ENCODE measurements around the gene TPSAB1.
"Not testable (repeated sequence)": the region's sequence is repeated elsewhere in the genome, so short reads cannot be mapped to it uniquely, and the experiment has no call there.

The TPSAB1 gene

DNA sequence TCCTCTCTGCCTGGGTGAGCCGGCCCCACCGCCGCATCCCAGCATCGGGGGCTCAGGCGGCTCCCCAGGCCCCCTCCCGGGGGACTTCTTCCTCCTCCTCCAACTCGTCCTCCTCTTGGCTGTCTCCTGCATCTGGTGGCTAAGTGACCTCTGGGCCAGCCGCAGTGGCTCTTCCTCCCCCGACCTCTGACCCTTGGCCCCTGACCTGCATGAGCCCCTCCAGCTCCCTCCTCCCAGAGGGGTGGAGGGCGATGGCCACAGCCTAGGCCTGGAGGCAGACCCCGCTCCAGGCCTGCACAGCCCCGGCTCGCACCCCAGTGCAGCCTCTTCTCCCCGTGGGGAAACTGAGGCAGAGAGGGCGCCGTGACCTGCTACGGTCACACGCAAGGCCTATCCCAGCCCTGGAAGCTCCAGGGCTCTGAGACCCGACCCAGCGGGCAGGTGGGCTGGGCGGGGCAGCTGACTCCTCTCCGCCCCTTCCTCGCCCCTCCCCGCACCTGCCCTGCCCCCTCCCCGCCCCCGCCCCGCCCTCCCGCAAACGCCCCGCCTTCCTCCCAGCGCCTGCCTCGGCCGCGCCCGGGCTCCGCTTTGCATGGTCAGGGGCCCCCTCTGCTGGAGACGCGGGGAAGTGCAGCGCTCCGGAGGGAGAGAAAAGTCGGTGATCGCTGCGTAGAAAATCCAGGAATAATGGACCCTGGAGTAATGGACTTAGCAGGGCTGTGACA, 8.7 kb downstream of the TPSAB1 start:
- not testable (repeated sequence) for DNase-seq (ENCODE audit: low spot score)

DNA sequence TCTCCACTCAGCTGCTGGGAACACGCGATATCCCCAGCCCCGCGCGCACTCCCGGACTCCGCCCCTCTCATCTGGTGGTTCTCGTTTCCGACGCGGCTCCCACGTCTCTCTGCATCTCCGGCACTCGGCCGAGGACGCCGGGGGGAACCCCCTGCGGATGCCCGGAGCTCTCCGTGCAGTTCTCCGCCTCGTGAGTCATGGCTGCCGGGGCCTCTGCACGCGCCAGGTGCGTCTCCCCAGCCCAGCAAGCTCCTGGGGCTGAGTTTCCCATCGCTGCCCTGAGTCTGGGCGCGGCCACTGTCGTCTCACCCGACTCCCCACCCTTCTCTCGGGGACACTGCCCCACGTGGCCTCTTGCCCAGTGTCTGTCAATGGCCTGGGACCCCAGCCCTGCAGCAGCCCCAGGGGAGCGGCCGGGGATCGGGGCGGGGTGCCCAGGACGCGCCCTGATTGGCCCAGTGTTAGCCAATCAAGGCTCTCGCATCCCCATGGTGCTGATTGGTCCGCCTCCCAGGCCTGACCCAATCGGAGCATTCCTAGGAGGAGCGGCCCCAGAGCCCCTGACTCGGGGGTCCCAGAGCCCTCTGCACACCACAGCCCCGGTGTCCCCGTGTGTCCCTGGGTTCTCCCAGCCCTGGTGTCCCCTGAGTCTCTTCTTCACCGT, 13.3 kb downstream of the TPSAB1 start:
- DNase-seq (ENCODE audit: low spot score) = not testable (repeated sequence)

DNA sequence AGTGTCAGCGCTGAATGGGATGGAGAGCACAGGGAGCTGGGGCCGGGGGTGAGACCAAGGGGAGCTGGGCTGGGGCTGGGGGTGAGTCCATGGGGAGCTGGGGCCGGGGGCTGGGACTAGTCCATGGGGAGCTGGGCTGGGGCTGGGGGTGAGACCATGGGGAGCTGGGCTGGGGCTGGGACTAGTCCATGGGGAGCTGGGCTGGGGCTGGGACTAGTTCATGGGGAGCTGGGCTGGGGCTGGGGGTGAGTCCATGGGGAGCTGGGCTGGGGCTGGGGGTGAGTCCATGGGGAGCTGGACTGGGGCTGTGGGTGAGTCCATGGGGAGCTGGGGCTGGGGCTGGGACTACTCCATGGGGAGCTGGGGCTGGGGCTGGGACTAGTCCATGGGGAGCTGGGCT, 14.3 kb downstream of the TPSAB1 start:
- not testable (repeated sequence) for DNase-seq (ENCODE audit: low spot score)

DNA sequence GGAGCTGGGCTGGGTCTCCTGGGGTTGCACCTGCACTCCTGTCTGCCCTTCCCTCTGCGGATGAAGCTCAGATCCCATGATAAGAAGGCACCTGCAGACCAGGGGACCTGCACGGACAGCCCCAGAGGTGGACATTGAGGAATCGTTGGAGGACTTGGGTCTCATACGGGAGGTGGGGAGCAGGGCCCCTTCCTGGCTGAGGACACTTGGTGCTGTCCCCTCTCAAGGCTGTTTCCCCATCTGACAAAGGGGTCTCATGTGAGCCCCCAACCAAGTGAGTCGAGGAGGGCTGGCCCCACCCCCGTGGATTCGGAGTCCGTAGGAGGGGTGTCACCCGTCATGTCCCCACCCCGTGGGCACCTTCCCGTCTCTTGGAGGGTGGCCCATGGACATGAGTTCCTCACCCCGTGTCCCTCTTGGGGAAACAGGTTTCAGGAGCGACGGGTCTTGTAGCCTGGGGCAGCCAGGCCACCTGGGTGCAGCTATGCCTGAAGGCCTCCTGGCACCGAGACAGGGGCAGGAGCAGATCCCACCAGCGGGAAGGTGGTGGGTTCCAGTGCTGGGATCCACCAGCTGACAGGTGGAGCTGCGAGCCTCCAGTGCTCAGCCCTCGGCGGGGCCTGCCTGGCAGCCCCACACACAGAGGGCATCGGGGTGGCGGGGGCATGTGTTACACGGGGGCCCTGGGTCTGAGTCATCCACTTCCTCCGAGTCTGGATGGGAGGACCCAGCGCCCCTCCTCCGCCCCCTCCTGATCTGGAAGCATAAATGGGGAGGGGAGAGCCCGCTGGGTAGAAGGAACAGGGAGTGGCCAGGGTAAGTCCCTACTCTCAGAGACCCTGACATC, 15.0 kb downstream of the TPSAB1 start, which contains the start of gene TPSD1:
Gene TPSD1 (plus strand): TSS at position 794 of the 847 bp plus-strand sequence. CDS start 212 bp downstream, outside the sequence.
- not testable (repeated sequence) for DNase-seq (ENCODE audit: low spot score)

DNA sequence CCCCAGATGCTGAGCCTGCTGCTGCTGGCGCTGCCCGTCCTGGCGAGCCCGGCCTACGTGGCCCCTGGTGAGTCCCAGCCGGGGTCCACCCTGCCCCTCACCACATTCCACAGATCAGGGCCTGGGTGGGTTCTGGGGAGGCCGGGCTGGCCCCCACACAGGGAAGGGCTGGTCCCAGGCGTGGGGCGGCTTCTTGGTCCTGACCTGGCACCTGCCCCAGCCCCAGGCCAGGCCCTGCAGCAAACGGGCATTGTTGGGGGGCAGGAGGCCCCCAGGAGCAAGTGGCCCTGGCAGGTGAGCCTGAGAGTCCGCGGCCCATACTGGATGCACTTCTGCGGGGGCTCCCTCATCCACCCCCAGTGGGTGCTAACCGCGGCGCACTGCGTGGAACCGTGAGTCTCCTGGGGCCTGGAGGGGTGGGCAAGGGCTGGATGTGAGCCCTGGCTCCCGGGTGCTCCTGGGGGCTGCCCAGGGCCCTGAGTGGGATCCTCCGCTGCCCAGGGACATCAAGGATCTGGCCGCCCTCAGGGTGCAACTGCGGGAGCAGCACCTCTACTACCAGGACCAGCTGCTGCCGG, 15.9 kb downstream of the TPSAB1 start:
- not testable (repeated sequence) for DNase-seq (ENCODE audit: low spot score)

DNA sequence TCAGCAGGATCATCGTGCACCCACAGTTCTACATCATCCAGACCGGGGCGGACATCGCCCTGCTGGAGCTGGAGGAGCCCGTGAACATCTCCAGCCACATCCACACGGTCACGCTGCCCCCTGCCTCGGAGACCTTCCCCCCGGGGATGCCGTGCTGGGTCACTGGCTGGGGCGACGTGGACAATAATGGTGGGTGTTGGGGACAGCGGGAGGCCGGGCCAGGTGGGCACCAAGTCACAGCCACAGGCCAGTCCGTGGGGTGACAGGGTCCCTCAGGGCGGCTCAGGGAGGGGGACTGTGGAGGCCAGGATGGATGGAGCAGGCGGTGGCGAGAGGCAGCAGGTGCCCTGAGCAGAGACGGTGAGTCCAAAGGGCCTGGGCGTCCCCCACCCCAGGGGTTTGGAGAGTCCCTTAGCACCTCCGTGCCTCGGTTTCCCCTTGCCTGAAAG, 16.4 kb downstream of the TPSAB1 start:
- DNase-seq (ENCODE audit: low spot score) = no peak

DNA sequence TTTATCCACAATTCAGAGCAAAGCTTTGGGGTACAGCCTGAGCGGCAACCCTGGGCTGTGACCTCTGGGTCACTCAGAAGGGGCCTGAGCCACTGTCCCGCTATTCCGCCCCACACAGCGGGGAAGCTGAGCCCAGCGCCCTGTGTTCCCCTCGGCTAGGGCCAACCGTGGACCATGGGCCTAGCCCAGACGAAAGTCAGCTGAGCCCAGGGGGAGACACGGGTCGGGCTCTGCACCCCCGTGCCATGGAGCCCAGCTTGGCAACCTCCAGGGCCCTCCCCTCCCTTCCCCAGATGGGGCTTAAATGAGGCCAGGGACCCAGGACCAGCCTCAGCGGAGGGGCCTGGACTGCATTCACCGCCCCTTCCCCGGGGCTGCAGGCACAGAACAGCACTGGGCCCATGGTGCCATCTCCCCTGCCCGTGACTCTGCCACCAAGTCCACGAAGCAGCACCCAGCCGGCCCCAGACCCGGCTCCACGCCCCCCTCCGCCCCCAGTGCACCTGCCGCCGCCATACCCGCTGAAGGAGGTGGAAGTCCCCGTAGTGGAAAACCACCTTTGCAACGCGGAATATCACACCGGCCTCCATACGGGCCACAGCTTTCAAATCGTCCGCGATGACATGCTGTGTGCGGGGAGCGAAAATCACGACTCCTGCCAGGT, 17.2 kb downstream of the TPSAB1 start:
- DNase-seq (ENCODE audit: low spot score) = no peak

DNA sequence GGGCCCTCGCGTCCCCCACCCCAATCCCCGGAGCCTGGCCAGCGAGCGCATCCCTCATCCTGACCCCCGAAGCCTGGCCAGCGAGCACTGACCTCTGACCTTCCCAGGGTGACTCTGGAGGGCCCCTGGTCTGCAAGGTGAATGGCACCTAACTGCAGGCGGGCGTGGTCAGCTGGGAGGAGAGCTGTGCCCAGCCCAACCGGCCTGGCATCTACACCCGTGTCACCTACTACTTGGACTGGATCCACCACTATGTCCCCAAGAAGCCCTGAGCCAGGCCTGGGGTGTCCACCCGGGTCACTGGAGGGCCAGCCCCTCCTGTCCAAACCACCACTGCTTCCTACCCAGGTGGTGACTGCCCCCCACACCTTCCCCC, 17.7 kb downstream of the TPSAB1 start:
- DNase-seq (ENCODE audit: low spot score) = no peak

DNA sequence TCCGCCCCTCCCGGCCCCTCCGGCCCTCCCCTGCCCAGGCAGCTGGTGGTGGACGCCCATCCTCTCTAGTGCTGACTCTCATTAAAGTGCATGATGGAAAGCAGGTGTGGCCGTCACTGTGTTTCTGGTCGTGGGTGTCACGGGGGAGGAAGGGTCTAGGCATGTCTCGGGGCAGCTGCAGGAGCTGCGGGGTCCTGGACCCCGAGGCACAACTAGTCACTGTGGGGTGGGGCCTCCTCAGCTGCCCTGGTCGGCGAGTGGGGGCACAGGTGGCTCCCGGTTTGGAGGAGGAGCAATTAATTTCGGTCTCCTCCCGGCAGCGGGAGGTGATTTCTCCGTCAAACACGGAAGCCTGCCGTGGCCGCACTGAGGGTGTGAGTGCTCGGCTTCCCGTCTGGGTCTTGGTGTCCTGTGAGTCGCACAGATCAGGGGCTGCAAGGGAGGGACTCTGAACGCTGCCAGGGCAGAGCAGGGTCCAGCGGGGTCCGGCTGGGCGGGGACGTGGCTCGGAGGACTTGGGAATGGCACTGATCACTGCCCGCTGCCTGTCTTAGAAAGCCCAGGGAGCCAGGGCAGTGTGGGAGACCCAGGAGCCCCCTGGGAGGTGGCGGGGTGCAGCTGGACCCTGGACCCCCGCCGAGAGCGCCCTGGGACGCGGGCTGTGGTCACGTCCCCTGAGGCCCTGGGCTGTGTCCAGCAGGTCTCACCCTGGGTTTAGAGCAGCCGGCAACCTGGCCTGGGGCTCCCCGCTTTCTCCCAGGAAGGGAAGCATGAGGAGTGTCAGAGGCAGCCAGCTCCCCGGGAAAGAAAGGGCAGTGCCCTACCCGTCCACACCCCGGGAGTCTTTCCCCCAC, 18.6 kb downstream of the TPSAB1 start:
- no peak for DNase-seq (ENCODE audit: low spot score)

DNA sequence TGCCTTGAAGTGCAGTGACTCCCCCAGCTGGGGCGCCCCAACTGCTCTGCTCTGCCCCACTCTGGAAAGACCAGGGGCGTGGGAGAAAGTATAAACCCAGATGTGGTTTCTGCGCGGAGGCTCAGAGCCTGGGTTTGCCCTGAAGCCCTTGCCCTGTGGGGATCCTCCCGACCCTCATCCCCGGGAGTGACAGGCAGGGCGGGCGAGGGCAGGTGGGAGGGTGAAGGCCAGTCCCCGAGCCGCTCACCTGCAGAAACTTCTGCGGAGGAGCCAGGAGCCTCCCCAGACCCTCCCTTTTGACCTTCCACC, 19.2 kb downstream of the TPSAB1 start:
- DNase-seq (ENCODE audit: low spot score) = no peak

DNA sequence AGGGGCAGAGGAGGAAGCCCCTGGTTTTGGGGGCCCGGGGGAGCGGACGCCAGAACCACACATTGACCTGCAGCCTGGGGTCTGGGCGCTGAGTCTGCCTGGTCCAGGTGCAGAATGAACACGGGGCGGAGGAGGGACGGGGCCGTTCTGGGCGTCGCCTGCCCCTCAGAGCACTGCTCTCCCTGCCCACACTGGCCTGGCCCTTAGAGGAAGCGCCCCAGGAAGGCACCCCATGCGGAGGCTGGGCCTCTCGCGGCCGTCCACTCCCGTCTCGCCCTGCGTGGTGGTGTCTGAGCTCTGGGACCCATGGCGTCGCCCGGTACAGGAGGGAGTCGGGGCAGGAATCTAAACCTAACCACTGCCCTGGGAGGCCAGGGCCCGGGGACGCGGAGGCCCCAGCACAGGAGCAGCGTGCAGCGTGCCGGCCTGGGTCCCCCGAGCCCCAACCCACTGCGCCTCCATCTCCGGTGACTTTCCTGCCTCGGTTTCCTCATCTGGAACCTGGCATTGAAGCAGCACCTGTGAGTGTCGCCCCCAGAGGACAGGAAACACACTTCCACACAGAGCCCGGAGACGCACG, 19.7 kb downstream of the TPSAB1 start:
- DNase-seq (ENCODE audit: low spot score) = no peak

DNA sequence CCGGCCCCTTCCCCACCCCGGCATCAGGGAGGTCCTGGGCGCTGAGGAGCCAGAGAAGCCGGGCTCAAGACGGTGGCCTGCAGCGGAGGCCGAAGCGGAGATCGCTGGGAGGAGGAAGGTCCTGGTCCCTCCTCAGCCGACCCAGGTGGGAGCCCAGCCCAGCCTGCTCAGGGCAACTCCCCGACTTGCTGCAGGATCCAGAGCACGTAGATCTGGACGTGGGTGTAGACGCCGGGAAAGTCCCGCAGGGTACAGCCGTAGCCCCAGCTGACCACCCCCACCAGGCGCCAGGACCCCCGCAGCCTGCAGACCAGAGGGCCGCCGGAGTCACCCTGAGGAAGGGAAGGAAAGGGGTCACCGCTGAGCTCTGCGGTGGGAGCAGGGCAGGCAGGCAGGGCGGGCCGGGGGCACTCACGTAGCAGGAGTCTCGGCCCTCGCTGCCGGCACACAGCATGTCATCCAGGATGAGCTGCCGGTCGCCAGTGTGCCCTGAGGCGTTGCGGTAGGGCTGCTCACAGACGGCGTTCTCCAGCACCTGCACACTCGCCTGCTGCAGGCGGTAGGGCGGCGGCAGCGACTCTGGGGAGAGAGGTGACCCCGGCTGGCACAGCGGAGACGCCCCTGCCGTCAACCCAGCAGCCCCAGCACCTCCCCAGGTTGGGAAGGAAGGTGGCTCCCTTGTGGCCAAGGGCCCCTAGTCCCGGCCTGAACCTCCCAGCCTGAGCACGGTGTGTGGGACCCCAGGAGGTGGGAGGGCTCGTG, 20.8 kb downstream of the TPSAB1 start:
- no peak for DNase-seq (ENCODE audit: low spot score)

DNA sequence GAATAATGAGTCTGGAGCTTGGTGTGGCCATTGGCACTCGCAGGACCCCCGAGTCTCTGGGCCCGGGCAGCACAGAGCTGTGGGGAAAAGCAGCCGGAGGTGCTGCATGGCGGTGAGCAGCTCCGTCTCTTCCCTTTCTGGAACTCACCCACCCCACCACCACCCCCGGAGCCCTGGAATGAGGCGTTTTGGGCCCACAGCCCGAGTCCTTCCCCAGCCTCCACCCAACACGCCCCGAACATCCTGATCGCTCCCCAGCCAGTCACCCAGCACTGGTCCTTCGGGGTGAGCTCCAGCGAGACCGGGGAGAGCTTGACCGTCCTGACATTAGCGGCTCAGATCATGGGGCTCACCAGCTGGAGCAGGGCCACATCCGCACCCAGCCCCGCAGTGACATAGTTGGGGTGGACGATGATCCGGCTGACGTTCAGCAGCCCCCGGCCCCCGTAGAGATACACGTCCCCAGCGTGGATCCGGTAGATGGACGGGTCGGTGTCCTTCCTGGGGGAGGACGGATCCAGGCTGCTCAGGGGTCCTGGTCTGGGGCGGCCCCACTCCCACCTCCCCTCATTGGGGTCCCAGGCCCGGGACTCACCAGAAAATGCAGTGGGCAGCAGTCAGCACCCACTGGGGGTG, 21.8 kb downstream of the TPSAB1 start:
- no peak for DNase-seq (ENCODE audit: low spot score)

DNA sequence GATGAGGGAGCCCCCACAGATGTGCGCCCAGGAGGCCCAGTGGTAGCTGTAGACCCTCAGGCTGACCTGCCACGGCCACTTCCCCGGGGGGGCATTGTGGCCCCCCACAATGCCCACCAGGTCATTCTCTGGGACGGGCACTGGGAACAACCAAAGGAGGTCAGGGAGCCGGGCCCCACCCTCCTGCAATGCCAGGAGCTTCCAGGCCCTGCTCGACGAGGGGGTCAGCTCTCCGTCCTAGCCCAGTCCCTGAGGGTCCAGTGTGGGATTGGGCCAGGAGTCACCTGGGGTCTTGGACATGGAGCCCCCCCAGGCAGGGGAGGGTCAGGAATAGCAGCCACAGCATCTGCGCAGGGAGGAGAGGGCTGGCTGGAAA, 22.3 kb downstream of the TPSAB1 start:
- no peak for DNase-seq (ENCODE audit: low spot score)

DNA sequence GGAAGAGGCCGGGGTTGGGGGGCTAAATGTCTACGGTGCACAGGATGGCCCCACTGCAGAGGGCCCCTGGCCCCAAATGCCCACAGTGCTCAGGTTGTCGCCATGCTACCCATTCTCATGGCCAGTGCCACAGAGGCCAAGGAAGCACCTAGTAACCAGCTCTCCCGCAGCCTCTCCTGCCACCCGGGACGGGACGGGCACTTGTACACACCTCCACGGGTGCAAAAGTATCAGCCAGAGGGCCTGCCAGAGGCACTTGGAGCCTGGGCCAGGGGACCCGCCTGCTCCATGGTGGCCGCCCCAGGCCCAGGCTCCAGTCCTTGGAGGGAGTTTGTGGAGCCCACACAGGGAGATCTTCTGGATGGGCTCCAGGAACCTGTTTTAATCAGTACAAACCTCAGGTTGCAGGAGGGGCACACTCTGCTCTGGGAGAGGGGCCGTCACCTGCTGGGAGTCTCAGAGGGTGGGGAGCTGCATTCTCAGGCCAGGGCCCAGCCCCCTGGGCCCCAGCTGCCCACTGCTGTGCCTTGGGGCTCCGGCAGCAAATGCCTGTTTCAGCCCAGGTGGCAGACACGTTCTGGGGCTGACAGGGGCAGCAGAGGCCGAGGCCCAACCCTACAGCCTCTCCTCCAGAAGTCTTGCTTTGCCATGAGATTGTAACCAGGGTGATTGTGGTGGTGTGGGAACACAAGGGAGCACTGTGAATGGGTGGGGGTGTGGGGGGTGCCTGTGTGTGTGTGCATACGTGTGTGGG, 23.3 kb downstream of the TPSAB1 start:
- no peak for DNase-seq (ENCODE audit: low spot score)

DNA sequence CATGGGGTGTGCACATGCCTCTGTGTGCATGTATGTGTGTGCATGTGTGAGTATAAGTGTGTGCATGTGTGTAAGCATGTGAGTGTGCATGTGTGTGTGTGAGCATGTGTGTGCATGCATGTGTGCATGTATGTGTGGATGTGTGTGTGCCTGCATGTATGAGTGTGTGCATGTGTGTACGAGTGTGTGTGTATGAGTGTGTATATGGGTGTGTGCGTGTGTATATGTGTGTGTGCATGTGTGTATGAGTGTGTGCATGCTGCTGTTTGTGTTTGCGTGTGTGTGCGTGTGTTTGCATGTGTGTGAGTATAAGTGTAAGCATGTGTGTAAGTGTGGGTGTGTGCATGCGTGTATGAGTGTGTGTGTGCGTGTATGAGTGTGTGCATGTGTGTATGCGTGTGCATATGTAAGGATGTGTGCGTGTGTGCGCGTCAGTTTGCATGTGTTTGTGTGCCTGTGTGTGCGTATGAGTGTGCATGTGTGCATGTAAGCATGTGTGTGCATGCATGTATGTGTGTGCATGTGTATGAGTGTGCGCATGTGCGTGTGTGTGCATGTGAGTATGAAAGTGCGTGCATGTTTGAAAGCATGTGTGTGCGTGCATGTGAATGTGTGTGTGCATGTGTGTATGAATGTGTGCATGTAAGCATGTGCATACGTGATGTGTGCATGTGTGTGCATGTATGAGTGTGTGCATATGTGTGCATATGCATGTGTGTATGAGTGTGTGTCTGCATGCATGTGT, 24.0 kb downstream of the TPSAB1 start:
- no peak for DNase-seq (ENCODE audit: low spot score)

DNA sequence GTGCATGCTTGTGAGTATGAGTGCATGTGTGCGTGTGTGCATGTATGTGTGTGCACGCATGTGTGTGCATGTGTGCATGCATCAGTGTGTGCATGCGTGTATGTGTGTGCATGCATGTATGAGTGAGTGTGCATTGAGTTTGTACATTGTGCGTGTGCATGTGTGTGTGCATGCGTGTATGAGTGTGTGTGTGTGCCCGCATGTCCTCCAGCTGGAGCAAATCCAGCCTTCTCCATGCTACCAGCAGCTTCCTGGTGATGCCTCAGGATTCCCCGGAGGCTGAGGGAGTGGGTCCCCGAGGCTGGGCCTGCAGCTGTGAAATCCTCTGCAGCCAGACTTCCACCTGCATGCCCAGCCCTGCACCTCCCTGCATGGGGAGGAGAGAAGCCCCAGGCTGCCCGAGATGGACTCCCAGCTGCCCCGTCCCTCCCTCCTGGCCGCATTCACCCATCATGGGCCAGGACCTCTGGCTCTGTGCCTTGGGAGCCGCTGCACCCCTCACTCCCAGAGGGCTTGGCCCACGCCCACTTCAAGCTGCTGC, 24.7 kb downstream of the TPSAB1 start:
- DNase-seq (ENCODE audit: low spot score) = no peak

DNA sequence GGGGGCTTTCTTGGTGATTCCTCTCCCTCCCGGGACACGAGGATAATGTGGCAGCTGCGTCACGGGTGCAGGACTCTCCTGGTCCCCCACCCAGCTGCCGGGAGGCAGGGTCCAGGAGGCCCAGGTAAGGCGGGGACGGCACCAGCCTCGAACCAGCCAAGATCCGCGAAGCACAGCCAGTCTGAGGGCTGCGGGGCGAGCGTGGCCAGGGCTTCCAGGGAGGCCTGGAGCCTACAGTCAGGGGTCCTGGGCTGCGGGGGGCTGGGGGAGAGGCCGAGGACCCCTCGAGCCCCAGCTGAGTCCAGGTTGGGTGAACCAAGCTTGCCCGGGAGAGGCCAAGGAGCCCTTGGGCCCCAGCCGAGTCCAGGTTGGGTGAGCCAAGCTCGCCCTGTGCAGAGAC, 25.3 kb downstream of the TPSAB1 start:
- DNase-seq (ENCODE audit: low spot score) = no peak

Data from RKO (cell line).